ENCODE data around the gene MRPS12.

- TF ChIP-seq CTCF (IDR thresholded peaks at IDR 0.05; ENCODE audit: borderline replicate concordance, extremely low read depth, low read length, poor library complexity, severe bottlenecking): no peak
- TF ChIP-seq EZH2 (IDR thresholded peaks at IDR 0.05; ENCODE audit: borderline replicate concordance, low read depth, low read length, severe bottlenecking): no peak
Measured at GRCh38 chr19:38949580-38950367, 19.0 kb downstream of the MRPS12 start.
